ENCODE measurements around the gene IL4I1. TPM values are rescaled to one million over a fixed set of nuclear protein-coding genes. Genes with fewer than 3 reads are reported as not detected.

IL4I1 gene
- total RNA-seq, 1 experiment from 2014 or later: 0.61 TPM

DNA sequence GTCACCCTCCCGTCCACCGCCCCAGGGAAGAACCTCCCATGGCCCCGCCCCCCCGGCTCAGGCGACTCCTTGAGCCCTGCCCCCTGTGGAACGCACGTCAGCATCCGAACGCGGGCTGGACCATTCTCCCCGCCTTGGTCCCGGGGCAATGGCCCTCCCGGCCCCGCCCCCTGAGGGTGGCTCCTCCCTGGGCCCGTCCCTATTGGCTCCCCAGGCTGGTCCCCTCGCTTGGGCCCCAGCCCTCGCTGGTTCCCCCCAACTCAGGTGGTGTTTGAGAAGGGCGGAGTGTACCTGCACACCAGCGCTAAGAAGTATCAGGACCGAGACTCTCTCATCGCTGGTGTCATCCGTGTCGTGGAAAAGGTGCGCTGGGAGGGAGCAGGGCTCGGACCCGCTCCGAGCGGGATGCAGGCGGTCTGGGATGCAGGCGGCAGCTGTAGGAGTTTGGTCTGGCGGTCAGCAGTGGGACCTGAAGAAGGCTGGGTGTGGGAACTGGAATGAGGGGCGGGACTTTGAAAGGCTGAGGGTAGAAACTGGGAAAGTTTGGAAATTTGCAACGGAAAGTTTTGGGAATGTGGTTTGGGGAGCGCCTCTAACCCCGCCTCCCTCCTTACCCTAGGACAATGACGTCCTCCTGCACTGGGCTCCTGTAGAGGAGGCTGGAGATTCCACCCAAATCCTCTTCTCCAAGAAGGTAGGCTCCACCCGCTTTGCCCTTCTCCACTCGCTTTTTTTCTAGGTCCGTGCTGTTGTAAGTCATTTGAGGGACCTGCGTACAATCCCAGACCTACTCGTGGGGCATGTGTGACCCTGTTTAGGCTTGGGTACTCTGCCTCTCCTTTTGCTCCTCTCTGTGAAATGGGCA is 18.6 kb downstream of the IL4I1 start:
- Histone ChIP-seq H3K79me2 (ENCODE audit: insufficient read depth, low read length) (no peaks in the 10 kb centered on the region; the same call in 1 of the 2 replicates), H3T11ph (ENCODE audit: low read length) (no peak overlapping the region), H3K18ac (ENCODE audit: insufficient read length, low read depth, low read length) (peak overlapping the region; percentile 92), H4K5ac (ENCODE audit: insufficient read length, low read depth, low read length) (no peak overlapping the region), H3K4me1 (ENCODE audit: insufficient read depth, low read length) (no peaks in the 10 kb centered on the region), H2AFZ (ENCODE audit: low read length) (no peak overlapping the region), H3K23me2 (ENCODE audit: insufficient read length, low read depth, low read length, poor library complexity, severe bottlenecking) (peaks cover 11% of the 10 kb centered on the region), H4K91ac (ENCODE audit: insufficient read length, low read depth, low read length) (no peak overlapping the region), H2BK5ac (ENCODE audit: insufficient read length, low read length) (peak overlapping the region; percentile 85), H3K4me2 (ENCODE audit: insufficient read depth, insufficient read length, low read length) (peak overlapping the region; percentile 78), H3K9ac (ENCODE audit: extremely low read depth, insufficient read length, low read length) (peak overlapping the region; percentile 88), H3K14ac (ENCODE audit: insufficient read depth, low read length) (peak overlapping the region; percentile 89), H3K56ac (ENCODE audit: insufficient read length, low read depth, low read length) (peak overlapping the region; percentile 30), H2BK20ac (ENCODE audit: low read depth, low read length, poor library complexity, severe bottlenecking) (no peak overlapping the region), H2BK12ac (ENCODE audit: insufficient read length, low read depth, low read length) (no peak overlapping the region), H4K20me1 (ENCODE audit: control insufficient read depth, insufficient read depth, insufficient read length) (no peaks in the 10 kb centered on the region), H3K9me3 (ENCODE audit: control insufficient read depth, low read depth, low read length) (no peaks in the 10 kb centered on the region), H3K23ac (ENCODE audit: insufficient read length, low read depth, low read length) (no peak overlapping the region), H3K79me1 (ENCODE audit: insufficient read depth, low read depth, low read length, poor library complexity, severe bottlenecking) (no peaks in the 10 kb centered on the region), H2AK5ac (ENCODE audit: insufficient read length, low read length) (no peak overlapping the region), H3K27me3 (ENCODE audit: insufficient read depth, low read length) (no peaks in the 10 kb centered on the region), H4K8ac (replicated peaks; ENCODE audit: insufficient read length, low read depth, low read length) (no peak overlapping the region), H3K27ac (ENCODE audit: insufficient read length, low read depth, low read length) (peak overlapping the region; percentile 65), H3K4ac (ENCODE audit: low read depth, low read length) (no peak overlapping the region), H2BK120ac (ENCODE audit: low read depth, low read length, poor library complexity, severe bottlenecking) (no peak overlapping the region), H2BK15ac (ENCODE audit: low read depth, low read length) (no peak overlapping the region)
- DNase-seq: peak; percentile 99
- H3K27ac Mint-ChIP-seq: peak overlapping the region in 1 of 3 experiments; percentile 99; a peak in 5 of 7 replicates
- H3K4me1 Mint-ChIP-seq: peaks cover 18 to 28% of the 10 kb centered on the region in 2 experiments
- no peaks in the 10 kb centered on the region for H3K9me3 Mint-ChIP-seq
- H3K27me3 Mint-ChIP-seq (ENCODE audit: low read depth): no peaks in the 10 kb centered on the region
- no peak overlapping the region for H3K4me3 Mint-ChIP-seq
- no CpG with 5 or more reads among the region's 41 CpGs for WGBS (ENCODE audit: extremely low coverage, insufficient read length, low lambda C conversion rate)
- TF ChIP-seq, protein P1, sequence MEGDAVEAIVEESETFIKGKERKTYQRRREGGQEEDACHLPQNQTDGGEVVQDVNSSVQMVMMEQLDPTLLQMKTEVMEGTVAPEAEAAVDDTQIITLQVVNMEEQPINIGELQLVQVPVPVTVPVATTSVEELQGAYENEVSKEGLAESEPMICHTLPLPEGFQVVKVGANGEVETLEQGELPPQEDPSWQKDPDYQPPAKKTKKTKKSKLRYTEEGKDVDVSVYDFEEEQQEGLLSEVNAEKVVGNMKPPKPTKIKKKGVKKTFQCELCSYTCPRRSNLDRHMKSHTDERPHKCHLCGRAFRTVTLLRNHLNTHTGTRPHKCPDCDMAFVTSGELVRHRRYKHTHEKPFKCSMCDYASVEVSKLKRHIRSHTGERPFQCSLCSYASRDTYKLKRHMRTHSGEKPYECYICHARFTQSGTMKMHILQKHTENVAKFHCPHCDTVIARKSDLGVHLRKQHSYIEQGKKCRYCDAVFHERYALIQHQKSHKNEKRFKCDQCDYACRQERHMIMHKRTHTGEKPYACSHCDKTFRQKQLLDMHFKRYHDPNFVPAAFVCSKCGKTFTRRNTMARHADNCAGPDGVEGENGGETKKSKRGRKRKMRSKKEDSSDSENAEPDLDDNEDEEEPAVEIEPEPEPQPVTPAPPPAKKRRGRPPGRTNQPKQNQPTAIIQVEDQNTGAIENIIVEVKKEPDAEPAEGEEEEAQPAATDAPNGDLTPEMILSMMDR (conservative IDR thresholded peaks at IDR 0.05): no peak
- peaks cover 36 to 44% (median 43%) of the 10 kb centered on the region in 3 experiments for H3K36me3 Mint-ChIP-seq (ENCODE audit: insufficient read depth in 1 of 3, low read depth in 3 of 3)

Data from H9 (cell line).